Gastrocnemius medialis (tissue), 4 donors: Measurements from ENCODE around the gene OR2T2. TPM values are rescaled to one million over a fixed set of nuclear protein-coding genes. Genes with fewer than 3 reads are reported as not detected.
"Not testable (repeated sequence)": the region's sequence is repeated elsewhere in the genome, so short reads cannot be mapped to it uniquely, and the experiment has no call there.

Experiments
- ATAC-seq, 2 donors: fragments of 150-250 bp; one replicate each; pipeline ENCODE4 v1.9.1; 2016
- DNase-seq, 2 donors: peaks; one replicate each; pipeline ENCODE4 v3.0.0-alpha.2; 2019
- H3K27ac ChIP-seq, 4 donors: fragments of 200-600 bp; sonication (generic); 1 replicate in 1 of 4; 2 replicates in 3 of 4; pipeline ENCODE4 v1.5.1; 2016 to 2018; ENCODE audit warnings: mild to moderate bottlenecking in 2 of 4, moderate library complexity in 1 of 4
- H3K27me3 ChIP-seq, 3 donors: fragments of 200-600 bp; sonication (generic) in 2 of 3; 1 replicate in 1 of 3; 2 replicates in 2 of 3; pipeline versions ENCODE4 v1.5.1 to v1.6.0; 2016 to 2019; ENCODE audit warnings: mild to moderate bottlenecking in 1 of 3, moderate library complexity in 1 of 3
- H3K36me3 ChIP-seq, 2 donors: fragments of 200-600 bp; sonication (generic) in 1 of 2; one replicate each; pipeline ENCODE4 v1.5.1; 2017 to 2018
- H3K4me1 ChIP-seq, 2 donors: fragments of 200-600 bp; sonication (generic) in 1 of 2; one replicate each; pipeline ENCODE4 v1.5.1; 2016 to 2017; ENCODE audit warnings: mild to moderate bottlenecking in 2 of 2
- H3K4me3 ChIP-seq, 4 donors: fragments of 200-600 bp; sonication (generic) in 3 of 4; 1 replicate in 1 of 4; 2 replicates in 3 of 4; pipeline ENCODE4 v1.5.1; 2016 to 2019; ENCODE audit warnings: mild to moderate bottlenecking in 2 of 4
- H3K9me3 ChIP-seq, 3 donors: fragments of 200-600 bp; sonication (generic) in 2 of 3; 1 replicate in 1 of 3; 2 replicates in 2 of 3; pipeline ENCODE4 v1.5.1; 2016 to 2019
- CTCF ChIP-seq, 5 experiments: fragments of 450-650 bp in 3 of 5; fragments of 200-600 bp in 2 of 5; sonication (generic) in 2 of 5; IDR thresholded peaks in 4 of 5; conservative IDR thresholded peaks in 1 of 5; 1 replicate in 4 of 5; 2 replicates in 1 of 5; pipeline ENCODE4 v1.5.1; 2016 to 2019; ENCODE audit warnings: antibody characterized with exemption in 5 of 5, mild to moderate bottlenecking in 3 of 5, moderate library complexity in 3 of 5
- POLR2A ChIP-seq, 2 donors: fragments of 450-650 bp; IDR thresholded peaks; one replicate each; pipeline ENCODE4 v1.6.1; 2017; ENCODE audit warnings: antibody characterized with exemption in 2 of 2, mild to moderate bottlenecking in 2 of 2, moderate library complexity in 2 of 2
- in situ Hi-C, 4 donors: fragments of 200-750 bp; cut with MboI; loops; one replicate each; pipeline versions ENCODE4 v1.15.0 to v1.8.0; 2017; ENCODE audit warnings: low sequenced_read_pairs in 4 of 4
- intact Hi-C: fragments of 100-400 bp; cut with DNase I; formaldehyde crosslinking; loops from one replicate; pipeline ENCODE4 v1.15.1; 2023; ENCODE audit warnings: low total_unique reads
- total RNA-seq, 4 donors: library from RNA; depleted of rRNA; stranded (reverse); fragments of >200 nt; gene quantifications; one replicate each; pipeline versions ENCODE4 v1.1.0 to v1.2.3, GENCODE V29; 2016

OR2T2 gene
- not detected for total RNA-seq

- in situ Hi-C loops, DNase-seq, H3K4me1 ChIP-seq, H3K4me3 ChIP-seq, H3K9me3 ChIP-seq, intact Hi-C loops, H3K36me3 ChIP-seq, H3K27ac ChIP-seq, ATAC-seq, H3K27me3 ChIP-seq: not testable (repeated sequence)
Measured at GRCh38 chr1:248445399-248445798, at the start of gene OR2T2. Gene OR2T2, plus strand, starts transcription at chr1:248445637. Its CDS starts 7,161 bp downstream, at chr1:248452798.

GRCh38 chr1:248402748-248403147 is 42.7 kb upstream of the OR2T2 start, which contains the start of gene OR2T1:
Gene OR2T1, plus strand, starts transcription at chr1:248403048. Its CDS starts 3,100 bp downstream, at chr1:248406148.
- in situ Hi-C loops: no loop called here
- intact Hi-C loops: no loop called here

GRCh38 chr1:248404024-248404423 is 41.4 kb upstream of the OR2T2 start:
- no peak for ATAC-seq
- H3K4me3 ChIP-seq: no peak overlapping the region
- TF ChIP-seq CTCF (IDR thresholded peaks at IDR 0.05 in 4 of 5, conservative IDR thresholded peaks at IDR 0.05 in 1 of 5) (no peak), POLR2A (IDR thresholded peaks at IDR 0.05) (no peak)
- no peaks in the 10 kb centered on the region for H3K36me3 ChIP-seq
- no peaks in the 10 kb centered on the region for H3K4me1 ChIP-seq
- intact Hi-C loops: no loop called here
- H3K27me3 ChIP-seq: no peaks in the 10 kb centered on the region
- in situ Hi-C loops: no loop called here
- no peak for DNase-seq
- no peaks in the 10 kb centered on the region for H3K9me3 ChIP-seq
- no peak overlapping the region for H3K27ac ChIP-seq

More at GRCh38 chr1:248402748-248403147, 42.7 kb upstream of the OR2T2 start, which contains the start of gene OR2T1:
- DNase-seq (no peak), ATAC-seq (no peak)
- Histone ChIP-seq H3K27ac (no peak within 1 kb of the TSS), H3K27me3 (no peaks in the 10 kb centered on the region), H3K4me3 (no peak within 1 kb of the TSS), H3K9me3 (no peaks in the 10 kb centered on the region), H3K36me3 (no peaks in the 10 kb centered on the region), H3K4me1 (no peaks in the 10 kb centered on the region)
- no peak for TF ChIP-seq POLR2A (IDR thresholded peaks at IDR 0.05)

GRCh38 chr1:248406721-248407692 is 38.4 kb upstream of the OR2T2 start:
- intact Hi-C loops (no loop called here), in situ Hi-C loops (no loop called here)
- DNase-seq (no peak), ATAC-seq (no peak)
- Histone ChIP-seq H3K27ac (no peak overlapping the region), H3K4me3 (no peak overlapping the region), H3K36me3 (no peaks in the 10 kb centered on the region), H3K27me3 (no peaks in the 10 kb centered on the region), H3K4me1 (no peaks in the 10 kb centered on the region), H3K9me3 (no peaks in the 10 kb centered on the region)
- TF ChIP-seq CTCF (IDR thresholded peaks at IDR 0.05 in 4 of 5, conservative IDR thresholded peaks at IDR 0.05 in 1 of 5): no peak
- TF ChIP-seq POLR2A (IDR thresholded peaks at IDR 0.05): no peak

GRCh38 chr1:248416226-248416625 is 29.2 kb upstream of the OR2T2 start:
- in situ Hi-C loops (no loop called here), intact Hi-C loops (no loop called here)
- H3K36me3 ChIP-seq: no peaks in the 10 kb centered on the region
- no peaks in the 10 kb centered on the region for H3K27me3 ChIP-seq
- DNase-seq: no peak
- no peak for ATAC-seq
- no peaks in the 10 kb centered on the region for H3K9me3 ChIP-seq
- TF ChIP-seq POLR2A (IDR thresholded peaks at IDR 0.05): no peak
- no peak for TF ChIP-seq CTCF (IDR thresholded peaks at IDR 0.05 in 4 of 5, conservative IDR thresholded peaks at IDR 0.05 in 1 of 5)
- no peak overlapping the region for H3K4me3 ChIP-seq
- no peaks in the 10 kb centered on the region for H3K4me1 ChIP-seq
- H3K27ac ChIP-seq: no peak overlapping the region
